NCI-H82 treated with DMSO at 0.1 percent for 48 hours (cell line): ENCODE results near the gene TAF11.
"Not testable (repeated sequence)": the region's sequence is repeated elsewhere in the genome, so short reads cannot be mapped to it uniquely, and the experiment has no call there.

Experiments
- DNase-seq: peaks from one replicate; lab custom pipeline; 2025; ENCODE audit not compliant: unreplicated experiment; lab: John Stamatoyannopoulos, UW

TAF11 gene

GRCh38 chr6:34887753-34888513, at the start of gene TAF11:
Gene TAF11 (minus strand): TSS chr6:34888042. CDS start chr6:34887957, 85 bp downstream.
- DNase-seq = peak; percentile 87

GRCh38 chr6:34934516-34934915, 46.7 kb upstream of the TAF11 start:
- DNase-seq = no peak

GRCh38 chr6:34932202-34932601, 44.4 kb upstream of the TAF11 start:
- DNase-seq = not testable (repeated sequence)

GRCh38 chr6:34930221-34930620, 42.4 kb upstream of the TAF11 start:
- no peak for DNase-seq

GRCh38 chr6:34929241-34929978, 41.6 kb upstream of the TAF11 start:
- DNase-seq = no peak

GRCh38 chr6:34928695-34929094, 40.9 kb upstream of the TAF11 start:
- DNase-seq = no peak

- no peak for DNase-seq
These were observed 40.4 kb upstream of the TAF11 start for GRCh38 chr6:34928220-34928619.

GRCh38 chr6:34926655-34927054, 38.8 kb upstream of the TAF11 start:
- no peak for DNase-seq

- no peak for DNase-seq
These were observed 37.2 kb upstream of the TAF11 start for GRCh38 chr6:34924831-34925625.

GRCh38 chr6:34922177-34922663, 34.4 kb upstream of the TAF11 start:
- no peak for DNase-seq

GRCh38 chr6:34920097-34920496, 32.3 kb upstream of the TAF11 start:
- DNase-seq = no peak

GRCh38 chr6:34919651-34920050, 31.8 kb upstream of the TAF11 start:
- DNase-seq = no peak

- DNase-seq = no peak
These were observed 29.9 kb upstream of the TAF11 start for GRCh38 chr6:34917626-34918285.

GRCh38 chr6:34916348-34916967, 28.6 kb upstream of the TAF11 start:
- DNase-seq = no peak

- DNase-seq = no peak
These were observed 26.5 kb upstream of the TAF11 start for GRCh38 chr6:34914358-34914757.

- no peak for DNase-seq
These were observed 25.0 kb upstream of the TAF11 start for GRCh38 chr6:34912715-34913464.

- DNase-seq = no peak
These were observed 24.0 kb upstream of the TAF11 start for GRCh38 chr6:34911822-34912221.

- no peak for DNase-seq
These were observed 21.6 kb upstream of the TAF11 start for GRCh38 chr6:34909320-34909883.

GRCh38 chr6:34908194-34908593, 20.4 kb upstream of the TAF11 start:
- no peak for DNase-seq
